Panc1 (cell line): ENCODE data around the gene CLCN4. TPM values are rescaled to one million over a fixed set of nuclear protein-coding genes. Genes with fewer than 3 reads are reported as not detected.

Experiments used
- ATAC-seq: fragments of 200-7000 bp; cut with Tn5 transposase; 2 replicates; pipeline ENCODE4 v1.9.1; 2020; ENCODE audit warnings: mild to moderate bottlenecking, moderate library complexity
- BruUV-seq: library from RNA; stranded (reverse); fragments of 400-500 nt; replicated peaks from 2 replicates; lab custom pipeline; 2021; lab: Mats Ljungman, UMichigan
- CTCF ChIA-PET: fragments of 300-600 bp; sonication (Branson Sonifier 250); formaldehyde crosslinking; loops from one replicate; lab custom pipeline; 2022; ENCODE audit warnings: antibody characterized with exemption; lab: Charles Lee
- POLR2A ChIA-PET: fragments of 300-600 bp; sonication (Branson Sonifier 250); formaldehyde crosslinking; loops from one replicate; lab custom pipeline; 2022; ENCODE audit warnings: antibody characterized with exemption; lab: Charles Lee
- DNase-seq: peaks from one replicate; pipeline ENCODE4 v3.0.0-alpha.2; 2010; ENCODE audit warnings: low read depth, low spot score
- H3K27ac ChIP-seq: 2 replicates; pipeline ENCODE4 v1.5.1; 2011; ENCODE audit warnings: mild to moderate bottlenecking, low read length, inconsistent platforms
- H3K27me3 ChIP-seq: fragments of 200-500 bp; sonication (Bioruptor generic); 2 replicates; pipeline ENCODE4 v1.6.0; 2014; ENCODE audit warnings: low read length, inconsistent platforms; ENCODE audit not compliant: control insufficient read depth, insufficient read depth
- H3K36me3 ChIP-seq: fragments of 200-500 bp; sonication (Bioruptor generic); 2 replicates; pipeline ENCODE4 v1.5.1; 2014; ENCODE audit warnings: inconsistent platforms, mild to moderate bottlenecking, low read length, moderate library complexity; ENCODE audit not compliant: control insufficient read depth, insufficient read depth
- H3K4me1 ChIP-seq: 2 replicates; pipeline ENCODE4 v1.5.1; 2011; ENCODE audit warnings: inconsistent platforms, mild to moderate bottlenecking, low read length, moderate library complexity; ENCODE audit not compliant: control insufficient read depth, insufficient read depth
- H3K4me3 ChIP-seq, 2 experiments: 2 replicates each; pipeline ENCODE4 v1.5.1; 2011 to 2012; ENCODE audit warnings: low read depth in 2 of 2, low read length in 2 of 2, mild to moderate bottlenecking in 2 of 2, inconsistent platforms in 1 of 2, moderate library complexity in 1 of 2
- H3K9me3 ChIP-seq: fragments of 200-500 bp; sonication (Bioruptor generic); 2 replicates; pipeline ENCODE4 v1.5.1; 2014; ENCODE audit warnings: low read depth, mild to moderate bottlenecking, inconsistent platforms, low read length, moderate library complexity; ENCODE audit not compliant: control insufficient read depth, insufficient read depth
- CTCF ChIP-seq: fragments of 450-650 bp; IDR thresholded peaks from 2 replicates; pipeline ENCODE4 v1.5.1; 2017; ENCODE audit warnings: mild to moderate bottlenecking
- POLR2AphosphoS5 ChIP-seq: IDR thresholded peaks from 2 replicates; pipeline ENCODE4 v1.6.1; 2012; ENCODE audit warnings: mild to moderate bottlenecking, low read depth, low read length, moderate library complexity
- REST ChIP-seq, 2 experiments: IDR thresholded peaks; 2 replicates each; pipeline ENCODE4 v1.6.1; 2011 to 2012; ENCODE audit warnings: low read depth in 2 of 2, control low read depth in 1 of 2, low read length in 1 of 2, mild to moderate bottlenecking in 1 of 2, moderate library complexity in 1 of 2; ENCODE audit not compliant: insufficient read depth in 1 of 2
- SIN3A ChIP-seq: IDR thresholded peaks from 2 replicates; pipeline ENCODE4 v1.6.1; 2012; ENCODE audit warnings: low read depth, mild to moderate bottlenecking, low read length, moderate library complexity, borderline replicate concordance; ENCODE audit not compliant: insufficient read depth
- TCF7L2 ChIP-seq: IDR thresholded peaks from 2 replicates; pipeline ENCODE4 v1.6.1; 2011; ENCODE audit warnings: mild to moderate bottlenecking, low read depth, low read length, inconsistent platforms
- in situ Hi-C: cut with HindIII; loops from 2 replicates; pipeline ENCODE4 v1.10.0; 2016; ENCODE audit warnings: low sequenced_read_pairs, low pct_unique_long_range_greater_than_20kb
- intact Hi-C: fragments of 100-400 bp; cut with micrococcal nuclease; formaldehyde crosslinking; loops from one replicate; pipeline ENCODE4 v1.10.0; 2022; ENCODE audit not compliant: unreplicated experiment
- total RNA-seq: library from RNA; stranded (reverse); gene quantifications from one replicate; pipeline ENCODE4 v1.2.1, GENCODE V29; 2021; ENCODE audit not compliant: unreplicated experiment

The CLCN4 gene
- total RNA-seq, 1 experiment from 2014 or later, result 2.5 TPM

- Histone ChIP-seq H3K36me3 (no peaks in the 10 kb centered on the region), H3K4me3 (no peak overlapping the region), H3K27me3 (no peaks in the 10 kb centered on the region), H3K9me3 (no peaks in the 10 kb centered on the region), H3K27ac (no peak overlapping the region), H3K4me1 (no peaks in the 10 kb centered on the region)
- TF ChIP-seq TCF7L2, result no peak
- no peak for TF ChIP-seq SIN3A
- TF ChIP-seq POLR2AphosphoS5, result no peak
- no peak for TF ChIP-seq CTCF
- no peak for TF ChIP-seq REST (IDR thresholded peaks at IDR 0.05; ENCODE audit: insufficient read depth in 1 of 2, low read depth in 2 of 2, low read length in 1 of 2)
- BruUV-seq, result no TSS peak
- intact Hi-C loops (no loop called here), in situ Hi-C loops (no loop called here)
- ATAC-seq, result no peak
- ChIA-PET POLR2A (no interaction called here), CTCF (no interaction called here)
- DNase-seq, result no peak
These were observed 11.5 kb downstream of the CLCN4 start for GRCh38 chrX:10168226-10168625.

DNA sequence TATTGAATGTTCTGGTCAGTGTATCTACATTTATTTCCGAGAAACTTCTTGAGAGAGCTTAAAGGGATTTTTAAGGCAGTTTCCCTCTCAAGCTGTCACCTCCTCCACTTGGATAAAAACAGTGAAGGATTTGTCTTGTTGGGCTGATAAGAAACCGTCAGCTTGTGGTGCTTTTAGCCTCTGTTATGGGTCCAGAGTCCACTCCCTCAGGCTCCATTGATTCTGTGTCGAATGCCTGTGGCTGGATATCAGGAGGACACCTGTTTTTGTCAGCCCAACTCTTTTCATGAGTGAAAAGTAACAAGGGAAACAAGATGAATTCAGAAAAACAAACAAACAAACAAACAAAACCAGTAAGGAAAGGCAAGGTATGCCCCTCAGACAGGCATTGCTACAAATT is 12.4 kb downstream of the CLCN4 start:
- no peaks in the 10 kb centered on the region for H3K36me3 ChIP-seq
- in situ Hi-C loops (no loop called here), intact Hi-C loops (no loop called here)
- DNase-seq (no peak), ATAC-seq (no peak)
- no peak overlapping the region for H3K27ac ChIP-seq
- no TSS peak for BruUV-seq
- ChIA-PET POLR2A (no interaction called here), CTCF (no interaction called here)
- H3K27me3 ChIP-seq, result no peaks in the 10 kb centered on the region
- no peaks in the 10 kb centered on the region for H3K4me1 ChIP-seq
- H3K9me3 ChIP-seq, result no peaks in the 10 kb centered on the region
- no peak overlapping the region for H3K4me3 ChIP-seq
- no peak for TF ChIP-seq POLR2AphosphoS5
- no peak for TF ChIP-seq CTCF
- no peak for TF ChIP-seq SIN3A
